ENCODE measurements around the gene MYO1E. TPM values are rescaled to one million over a fixed set of nuclear protein-coding genes. Genes with fewer than 3 reads are reported as not detected.

Gene MYO1E
- total RNA-seq, 4 donors from 2014 or later: 131 to 388 (median 345) TPM

GRCh38 chr15:59385171-59385570 is 12.5 kb upstream of the MYO1E start:
- H3K4me1 ChIP-seq: peaks cover 0 to 8% (median 0%) of the 10 kb centered on the region in 4 donors
- 90 to 93% methylated on average over 4 of the region's 4 CpGs for WGBS, 2 donors (ENCODE audit: low coverage in 1 of 2)
- no peak overlapping the region for H3K27ac ChIP-seq
- TF ChIP-seq POLR2AphosphoS5 (IDR thresholded peaks at IDR 0.05) (no peak), POLR2A (IDR thresholded peaks at IDR 0.05) (no peak), CTCF (IDR thresholded peaks at IDR 0.05) (no peak), EP300 (IDR thresholded peaks at IDR 0.05; ENCODE audit: low read depth) (no peak)
- H3K4me3 ChIP-seq: no peak overlapping the region
- H3K36me3 ChIP-seq: no peaks in the 10 kb centered on the region
- intact Hi-C loops (cut with DNase I; ENCODE audit: low total_unique reads) (no loop called here), in situ Hi-C loops (cut with MboI; ENCODE audit: low pct_ligation_motif_present in 1 of 4, low pct_unique_long_range_greater_than_20kb in 1 of 4, low sequenced_read_pairs in 3 of 4) (no loop called here)
- DNase-seq: no peak
- no peaks in the 10 kb centered on the region for H3K27me3 ChIP-seq
- H3K9me3 ChIP-seq: no peaks in the 10 kb centered on the region

GRCh38 chr15:59384507-59384906 is 11.8 kb upstream of the MYO1E start:
- no peak overlapping the region for H3K4me3 ChIP-seq
- 77 to 92% methylated on average over 3 of the region's 3 CpGs for WGBS, 2 donors (ENCODE audit: low coverage in 1 of 2)
- no peak for TF ChIP-seq POLR2AphosphoS5 (IDR thresholded peaks at IDR 0.05)
- no peak for TF ChIP-seq EP300 (IDR thresholded peaks at IDR 0.05; ENCODE audit: low read depth)
- TF ChIP-seq CTCF (IDR thresholded peaks at IDR 0.05): no peak
- TF ChIP-seq POLR2A (IDR thresholded peaks at IDR 0.05): no peak
- H3K27ac ChIP-seq: no peak overlapping the region
- no peak for DNase-seq
- H3K27me3 ChIP-seq: no peaks in the 10 kb centered on the region
- H3K4me1 ChIP-seq: peaks cover 0 to 8% (median 0%) of the 10 kb centered on the region in 4 donors
- in situ Hi-C loops (cut with MboI; ENCODE audit: low pct_ligation_motif_present in 1 of 4, low pct_unique_long_range_greater_than_20kb in 1 of 4, low sequenced_read_pairs in 3 of 4): no loop called here
- intact Hi-C loops (cut with DNase I; ENCODE audit: low total_unique reads): no loop called here
- H3K9me3 ChIP-seq: no peaks in the 10 kb centered on the region
- H3K36me3 ChIP-seq: no peaks in the 10 kb centered on the region

DNA sequence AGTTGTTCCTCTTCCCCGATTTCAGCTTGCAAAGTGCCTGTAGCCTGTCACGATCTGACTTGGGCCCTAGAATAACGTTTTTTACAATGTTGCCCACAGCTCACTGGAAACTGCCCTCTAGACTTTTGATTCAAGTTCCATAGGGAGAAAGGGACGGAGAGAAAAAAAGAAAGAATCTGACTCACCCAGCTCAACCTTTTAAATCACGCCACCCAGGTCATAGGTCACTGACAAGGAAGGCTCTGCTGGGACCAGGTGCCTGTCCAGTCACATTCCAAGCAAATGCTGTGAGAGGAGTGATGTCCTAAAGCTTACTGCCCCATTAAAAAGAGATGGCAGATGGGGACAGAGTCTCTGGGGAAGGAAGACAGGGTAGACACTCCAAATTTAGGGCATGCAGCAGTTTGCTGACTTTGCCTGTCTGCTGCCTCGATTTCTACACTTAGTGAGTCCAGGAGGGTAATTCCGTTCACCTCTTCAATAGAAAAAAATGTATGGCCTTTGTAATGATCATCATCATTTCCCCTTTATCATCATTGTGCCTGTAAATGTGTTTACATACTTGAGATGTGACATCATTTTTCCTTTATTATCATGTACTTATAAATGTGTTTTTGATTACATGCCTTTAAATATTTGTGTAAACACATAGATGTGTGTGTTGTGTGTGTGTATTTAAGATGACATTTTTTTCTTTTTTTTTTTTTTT is 8.4 kb upstream of the MYO1E start:
- Histone ChIP-seq H3K9me3 (no peaks in the 10 kb centered on the region), H3K27ac (no peak overlapping the region), H3K4me1 (peaks cover 0 to 8% (median 0%) of the 10 kb centered on the region in 4 donors), H3K4me3 (no peak overlapping the region), H3K36me3 (no peaks in the 10 kb centered on the region), H3K27me3 (no peaks in the 10 kb centered on the region)
- intact Hi-C loops (cut with DNase I; ENCODE audit: low total_unique reads) (no loop called here), in situ Hi-C loops (cut with MboI; ENCODE audit: low pct_ligation_motif_present in 1 of 4, low pct_unique_long_range_greater_than_20kb in 1 of 4, low sequenced_read_pairs in 3 of 4) (no loop called here)
- WGBS, 2 donors (ENCODE audit: low coverage in 1 of 2): 71 to 73% methylated on average over 3 to 7 of the region's 7 CpGs
- peak; percentile 20 for DNase-seq
- TF ChIP-seq POLR2A (IDR thresholded peaks at IDR 0.05) (no peak), CTCF (IDR thresholded peaks at IDR 0.05) (no peak), POLR2AphosphoS5 (IDR thresholded peaks at IDR 0.05) (no peak), EP300 (IDR thresholded peaks at IDR 0.05; ENCODE audit: low read depth) (no peak)

DNA sequence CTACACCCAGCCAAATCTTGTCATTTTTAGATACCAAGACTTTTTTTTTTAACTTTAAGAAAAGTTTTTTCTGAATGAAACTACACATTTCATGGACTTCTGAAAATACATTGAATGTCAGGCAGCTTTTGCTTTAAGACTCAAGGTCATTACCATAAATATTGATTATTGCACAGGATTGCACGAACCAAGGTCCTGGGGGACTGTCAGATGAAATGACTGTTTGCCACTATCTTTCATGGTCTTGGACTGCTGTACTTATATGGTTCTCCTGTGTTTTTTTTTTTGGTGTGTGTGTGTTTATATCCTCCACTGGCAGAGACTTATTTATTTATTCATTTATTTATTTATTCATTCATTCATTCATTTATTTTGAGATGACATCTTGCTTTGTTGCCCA is 6.9 kb upstream of the MYO1E start:
- 46 to 76% methylated on average over 1 of the region's 1 CpG for WGBS, 2 donors (ENCODE audit: low coverage in 1 of 2)
- Histone ChIP-seq H3K9me3 (no peaks in the 10 kb centered on the region), H3K36me3 (no peaks in the 10 kb centered on the region), H3K27me3 (no peaks in the 10 kb centered on the region), H3K4me1 (peaks cover 0 to 8% (median 0%) of the 10 kb centered on the region in 4 donors), H3K27ac (no peak overlapping the region), H3K4me3 (no peak overlapping the region)
- no peak for DNase-seq
- intact Hi-C loops (cut with DNase I; ENCODE audit: low total_unique reads) (loop anchor here (5.0 kb wide), 1 partner anchor 1387 kb away; no protein-coding TSS in a partner anchor), in situ Hi-C loops (cut with MboI; ENCODE audit: low pct_ligation_motif_present in 1 of 4, low pct_unique_long_range_greater_than_20kb in 1 of 4, low sequenced_read_pairs in 3 of 4) (no loop called here)
- TF ChIP-seq EP300 (IDR thresholded peaks at IDR 0.05; ENCODE audit: low read depth) (no peak), CTCF (IDR thresholded peaks at IDR 0.05) (no peak), POLR2A (IDR thresholded peaks at IDR 0.05) (no peak), POLR2AphosphoS5 (IDR thresholded peaks at IDR 0.05) (no peak)

All from transverse colon (tissue), 4 donors.